NCI-H748 treated with DMSO at 0.1 percent for 48 hours (cell line): ENCODE measurements around the gene GPRC5A.

Source experiments
- DNase-seq: peaks from one replicate; lab custom pipeline; 2025; lab: John Stamatoyannopoulos, UW

GPRC5A gene

DNA sequence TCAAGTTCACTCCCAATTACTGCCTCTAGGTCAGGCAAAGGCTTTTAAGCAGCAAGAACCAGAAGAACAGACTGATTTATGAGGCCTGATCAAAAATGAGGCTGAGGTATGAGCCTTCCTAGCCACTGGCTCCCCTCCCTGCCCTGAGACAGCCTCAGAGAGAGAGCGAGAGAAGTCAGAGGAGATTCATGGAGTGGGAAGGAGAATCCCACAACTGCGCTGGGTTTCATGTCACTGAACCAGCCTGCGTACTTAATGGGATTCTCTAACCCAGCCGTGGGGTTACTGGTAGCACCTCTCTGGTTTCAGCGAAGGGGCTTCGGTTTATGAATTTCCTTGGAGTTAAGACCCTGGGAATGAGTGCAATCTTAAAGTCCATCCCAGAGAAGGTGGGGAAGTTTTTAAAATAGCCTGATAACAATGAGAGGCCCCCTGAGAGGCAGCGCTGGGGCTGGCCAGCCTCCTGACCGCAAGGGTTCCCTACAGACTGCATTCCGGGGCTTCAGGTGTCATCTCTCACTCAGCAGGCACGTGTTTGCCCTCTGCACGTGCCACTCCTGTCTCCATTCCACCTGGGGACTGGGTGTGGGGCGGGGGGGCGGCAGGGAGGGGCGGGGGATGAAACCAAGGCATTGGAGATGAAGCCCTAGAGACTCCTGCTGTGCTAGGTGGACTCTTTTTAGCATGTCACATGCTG is 6.1 kb upstream of the GPRC5A start:
- no peak for DNase-seq

- no peak for DNase-seq
Measured at GRCh38 chr12:12887471-12887870, 3.9 kb upstream of the GPRC5A start.

GRCh38 chr12:12889701-12890100 is 1.7 kb upstream of the GPRC5A start:
- no peak for DNase-seq

GRCh38 chr12:12890543-12891079 is 751 bp upstream of the GPRC5A start:
- peak; percentile 18 for DNase-seq

- no peak for DNase-seq
Measured at GRCh38 chr12:12891881-12892355, 556 bp downstream of the GPRC5A start.

- no peak for DNase-seq
Measured at GRCh38 chr12:12892681-12893141, 1.3 kb downstream of the GPRC5A start.

DNA sequence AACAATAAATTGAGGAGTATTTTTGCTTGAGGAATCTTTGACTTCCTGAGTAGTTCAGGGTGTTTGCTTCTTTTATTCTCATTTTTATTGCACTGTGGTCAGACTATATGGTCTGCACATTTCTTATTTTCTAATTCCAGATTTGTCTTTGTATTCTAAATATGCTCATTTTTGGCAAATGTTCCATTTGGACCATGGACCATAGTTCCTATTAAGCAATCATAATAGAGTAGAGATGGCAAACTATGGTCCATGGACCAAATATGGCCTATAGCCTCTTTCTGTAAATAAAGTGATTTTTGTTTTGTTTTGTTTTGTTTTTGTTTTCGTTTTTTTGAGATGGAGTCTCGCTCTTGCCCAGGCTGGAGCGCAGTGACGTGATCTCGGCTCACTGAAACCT is 2.1 kb downstream of the GPRC5A start:
- DNase-seq, result no peak

- no peak for DNase-seq
Measured at GRCh38 chr12:12896260-12896659, 4.9 kb downstream of the GPRC5A start.

DNA sequence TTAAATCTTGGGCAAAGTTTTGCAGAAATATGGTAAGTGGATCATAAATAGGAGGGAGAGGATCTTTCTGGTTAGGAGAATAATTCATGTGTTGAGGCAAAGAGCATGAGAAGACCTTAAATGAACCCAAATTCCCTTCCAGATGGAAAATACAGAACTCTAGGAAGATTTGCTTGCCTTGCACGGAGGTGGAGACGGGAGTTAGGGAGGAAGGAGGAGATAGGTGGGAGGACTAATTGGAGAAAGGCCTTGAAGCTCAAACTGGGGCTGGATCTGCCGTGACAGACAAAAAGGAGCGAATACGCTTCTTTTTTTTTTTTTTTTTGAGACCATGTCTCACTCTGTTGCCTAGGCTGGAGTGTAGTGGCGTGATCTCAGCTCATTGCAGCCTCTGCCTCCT is 5.9 kb downstream of the GPRC5A start:
- no peak for DNase-seq

- DNase-seq, result no peak
Measured at GRCh38 chr12:12898136-12898717, 6.9 kb downstream of the GPRC5A start.

DNA sequence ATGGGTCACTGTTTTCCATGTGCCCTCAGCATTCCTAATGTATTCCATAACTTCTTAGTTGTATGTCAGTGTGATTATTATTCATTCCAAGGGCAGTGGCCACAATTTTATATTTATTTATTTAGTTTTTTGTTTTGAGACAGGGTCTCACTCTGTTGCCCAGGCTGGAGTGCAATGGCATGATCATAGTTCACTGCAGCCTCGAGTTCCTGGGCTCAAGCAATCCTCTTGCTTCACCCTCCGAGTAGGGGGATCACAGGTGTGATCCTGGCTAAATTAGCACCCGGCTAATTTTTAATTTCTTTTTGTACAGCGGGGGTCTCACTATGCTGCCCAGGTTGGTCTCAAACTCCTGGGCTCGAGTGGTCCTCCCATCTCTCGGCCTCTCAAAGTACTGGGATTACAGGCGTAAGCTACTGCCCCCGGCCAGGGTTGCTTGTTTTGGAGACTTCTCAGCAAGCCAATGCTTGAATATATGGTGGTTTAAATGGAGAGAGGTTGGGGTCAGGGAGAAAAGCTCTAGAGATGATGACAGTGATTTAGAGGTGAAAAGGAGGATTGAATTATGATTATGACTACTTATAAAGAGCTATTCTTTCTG is 7.6 kb downstream of the GPRC5A start:
- no peak for DNase-seq

GRCh38 chr12:12899530-12900380 is 8.4 kb downstream of the GPRC5A start:
- DNase-seq, result no peak

- no peak for DNase-seq
Measured at GRCh38 chr12:12900786-12901157, 9.4 kb downstream of the GPRC5A start.

DNA sequence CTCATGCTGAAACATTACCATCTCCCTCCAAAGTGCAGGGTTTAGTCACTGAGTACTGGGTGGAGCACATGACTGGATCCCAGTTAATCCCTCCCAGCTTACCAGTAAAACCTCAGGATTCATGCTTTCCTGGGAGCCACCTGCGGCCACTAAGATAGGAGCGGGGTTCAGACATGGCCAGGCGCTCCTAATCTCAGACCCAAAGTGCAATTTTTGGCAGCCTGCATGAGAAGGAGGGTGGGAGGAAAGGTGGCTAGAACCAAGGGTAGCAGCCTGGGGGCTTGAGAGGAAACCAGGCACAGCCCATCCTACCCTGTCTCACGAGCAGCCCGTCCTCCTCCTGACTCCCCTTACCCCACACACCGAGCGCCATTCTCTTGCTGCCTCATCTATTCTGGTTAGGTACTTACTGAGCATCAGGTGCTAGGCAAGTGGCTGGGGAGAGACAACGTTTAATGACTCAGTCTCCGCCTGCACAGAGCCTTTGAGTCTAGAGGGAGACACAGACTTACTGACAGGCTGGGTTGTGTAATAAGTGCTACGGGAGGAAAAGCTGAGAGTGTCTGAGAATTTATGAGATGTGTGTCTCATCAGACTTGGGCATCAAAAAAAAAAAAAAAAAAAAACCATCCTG is 9.9 kb downstream of the GPRC5A start:
- no peak for DNase-seq

DNA sequence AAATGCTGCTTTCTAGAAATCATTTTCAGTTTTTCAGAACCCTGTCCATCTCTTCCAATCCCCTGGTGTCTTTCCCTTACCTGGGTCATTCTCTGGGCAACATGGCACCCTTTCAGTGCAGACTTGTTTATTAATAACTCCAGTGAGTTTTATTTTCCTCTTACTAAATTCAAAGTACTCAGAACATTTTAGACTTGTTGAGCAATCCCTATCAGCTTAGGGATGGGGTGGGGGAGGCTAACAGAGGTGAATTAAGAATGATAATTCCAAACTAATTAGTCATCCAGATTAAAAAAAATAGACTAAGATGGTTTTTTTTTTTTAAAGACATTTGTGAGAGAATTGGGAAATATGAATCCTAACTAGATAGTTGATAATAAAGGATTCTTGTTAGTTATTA is 10.7 kb downstream of the GPRC5A start:
- no peak for DNase-seq

DNA sequence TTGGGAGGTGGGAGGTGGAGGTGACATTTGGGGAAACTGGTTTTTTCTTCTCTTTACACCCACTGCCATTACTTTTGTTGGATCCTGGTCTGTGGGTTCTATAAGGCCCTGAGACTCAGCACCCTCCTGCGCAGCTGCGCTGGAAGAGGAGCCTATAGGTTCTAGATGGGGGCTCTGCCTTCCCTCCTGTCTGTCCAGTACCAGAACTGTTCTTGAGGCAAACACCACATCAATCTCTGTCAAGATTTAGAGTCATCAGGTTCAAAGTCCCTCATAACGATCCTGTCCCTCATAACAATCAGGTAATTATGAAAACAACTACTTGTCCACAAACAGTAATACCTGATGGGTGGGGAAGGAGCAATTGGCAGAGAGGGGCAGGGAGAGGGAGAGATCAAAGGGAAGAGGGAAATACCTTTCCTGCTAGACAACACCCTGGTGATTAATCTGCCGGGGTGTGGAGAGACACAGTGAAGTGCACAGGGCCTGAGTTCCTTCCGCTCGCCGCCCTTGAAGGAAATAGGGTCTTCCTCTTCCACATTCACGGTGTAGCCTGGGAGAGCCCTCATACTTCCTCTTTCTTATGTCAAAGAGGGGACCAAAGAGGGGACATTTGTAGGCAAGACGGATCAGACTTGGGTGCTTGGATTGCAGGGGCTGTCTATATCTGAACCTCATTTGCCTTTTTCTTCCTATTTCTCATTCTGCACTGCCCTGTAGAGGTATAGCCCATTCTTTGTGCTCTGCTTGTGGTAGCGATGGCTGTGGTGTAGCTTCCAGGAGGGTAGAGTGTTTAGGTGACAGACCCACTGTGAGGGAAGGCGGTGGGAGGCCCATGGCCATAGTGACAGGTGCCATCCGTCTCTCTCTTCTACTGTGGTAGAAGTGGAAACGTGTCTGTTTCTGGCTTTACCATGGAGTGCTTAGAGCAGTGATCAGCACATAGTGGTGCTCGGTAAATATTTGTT is 12.6 kb downstream of the GPRC5A start:
- no peak for DNase-seq

DNA sequence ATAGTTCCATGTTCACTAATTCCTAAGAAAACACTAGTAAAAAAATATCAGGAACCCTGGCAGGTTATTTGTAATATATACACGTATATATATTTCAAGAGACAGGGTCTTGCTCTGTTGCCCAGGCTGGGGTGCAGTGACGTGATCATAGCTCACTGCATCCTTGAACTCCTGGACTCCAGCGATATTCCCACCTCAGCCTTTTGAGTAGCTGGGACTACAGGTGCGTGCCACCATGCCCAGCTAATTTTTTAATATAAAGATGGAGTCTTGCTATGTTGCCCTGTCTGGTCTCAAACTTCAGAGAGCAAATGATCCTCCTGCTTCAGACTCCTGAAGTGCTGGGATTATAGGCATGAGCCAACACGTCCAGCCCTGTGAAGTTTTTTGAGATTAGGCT is 16.2 kb downstream of the GPRC5A start:
- no peak for DNase-seq

DNA sequence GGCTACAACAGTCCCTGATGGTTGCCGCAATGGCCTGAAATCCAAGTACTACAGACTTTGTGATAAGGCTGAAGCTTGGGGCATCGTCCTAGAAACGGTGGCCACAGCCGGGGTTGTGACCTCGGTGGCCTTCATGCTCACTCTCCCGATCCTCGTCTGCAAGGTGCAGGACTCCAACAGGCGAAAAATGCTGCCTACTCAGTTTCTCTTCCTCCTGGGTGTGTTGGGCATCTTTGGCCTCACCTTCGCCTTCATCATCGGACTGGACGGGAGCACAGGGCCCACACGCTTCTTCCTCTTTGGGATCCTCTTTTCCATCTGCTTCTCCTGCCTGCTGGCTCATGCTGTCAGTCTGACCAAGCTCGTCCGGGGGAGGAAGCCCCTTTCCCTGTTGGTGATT is 16.9 kb downstream of the GPRC5A start:
- DNase-seq, result no peak

- no peak for DNase-seq
Measured at GRCh38 chr12:12908711-12909110, 17.3 kb downstream of the GPRC5A start.

- no peak for DNase-seq
Measured at GRCh38 chr12:12909228-12909994, 18.0 kb downstream of the GPRC5A start.
